Measurements from ENCODE around the gene PTPRK. TPM values are rescaled to one million over a fixed set of nuclear protein-coding genes. Genes with fewer than 3 reads are reported as not detected.

Gene PTPRK
- total and polyA plus RNA-seq, 9 of the 15 experiments (the other 6 are each of a cell fraction or from before 2014, with no cell fraction given): 0.04 to 0.51 TPM; not detected in 7

GRCh38 chr6:128062882-128063603 lies 457.4 kb downstream of the PTPRK start:
- TF ChIP-seq NFATC3 (IDR thresholded peaks at IDR 0.05) (no peak), ZSCAN32 (CRISPR knock-in tag; IDR thresholded peaks at IDR 0.05) (no peak), CHD1 (IDR thresholded peaks at IDR 0.05; ENCODE audit: low read length) (no peak), SMARCA4 (IDR thresholded peaks at IDR 0.05) (no peak), BCLAF1 (IDR thresholded peaks at IDR 0.05; ENCODE audit: borderline replicate concordance in 1 of 2, control insufficient read depth in 1 of 2, low read depth in 2 of 2, low read length in 1 of 2) (no peak), CHD2 (IDR thresholded peaks at IDR 0.05; ENCODE audit: low read depth, low read length) (no peak), SRSF7 (optimal IDR thresholded peaks at IDR 0.05; ENCODE audit: low read depth, low read length) (no peak), FOXM1 (IDR thresholded peaks at IDR 0.05; ENCODE audit: low read depth) (no peak), FOXM1 (CRISPR knock-in tag; IDR thresholded peaks at IDR 0.05; ENCODE audit: low read depth) (no peak), SIX5 (IDR thresholded peaks at IDR 0.05; ENCODE audit: borderline replicate concordance in 1 of 2, insufficient read depth in 1 of 2, low read depth in 1 of 2, low read length in 2 of 2) (no peak)
- TF ChIP-seq, protein P1, sequence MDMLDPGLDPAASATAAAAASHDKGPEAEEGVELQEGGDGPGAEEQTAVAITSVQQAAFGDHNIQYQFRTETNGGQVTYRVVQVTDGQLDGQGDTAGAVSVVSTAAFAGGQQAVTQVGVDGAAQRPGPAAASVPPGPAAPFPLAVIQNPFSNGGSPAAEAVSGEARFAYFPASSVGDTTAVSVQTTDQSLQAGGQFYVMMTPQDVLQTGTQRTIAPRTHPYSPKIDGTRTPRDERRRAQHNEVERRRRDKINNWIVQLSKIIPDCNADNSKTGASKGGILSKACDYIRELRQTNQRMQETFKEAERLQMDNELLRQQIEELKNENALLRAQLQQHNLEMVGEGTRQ (CRISPR knock-in tag; IDR thresholded peaks at IDR 0.05): no peak
- TF ChIP-seq, protein P2, sequence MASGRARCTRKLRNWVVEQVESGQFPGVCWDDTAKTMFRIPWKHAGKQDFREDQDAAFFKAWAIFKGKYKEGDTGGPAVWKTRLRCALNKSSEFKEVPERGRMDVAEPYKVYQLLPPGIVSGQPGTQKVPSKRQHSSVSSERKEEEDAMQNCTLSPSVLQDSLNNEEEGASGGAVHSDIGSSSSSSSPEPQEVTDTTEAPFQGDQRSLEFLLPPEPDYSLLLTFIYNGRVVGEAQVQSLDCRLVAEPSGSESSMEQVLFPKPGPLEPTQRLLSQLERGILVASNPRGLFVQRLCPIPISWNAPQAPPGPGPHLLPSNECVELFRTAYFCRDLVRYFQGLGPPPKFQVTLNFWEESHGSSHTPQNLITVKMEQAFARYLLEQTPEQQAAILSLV (tag; IDR thresholded peaks at IDR 0.05): no peak
- TF ChIP-seq, protein P3, sequence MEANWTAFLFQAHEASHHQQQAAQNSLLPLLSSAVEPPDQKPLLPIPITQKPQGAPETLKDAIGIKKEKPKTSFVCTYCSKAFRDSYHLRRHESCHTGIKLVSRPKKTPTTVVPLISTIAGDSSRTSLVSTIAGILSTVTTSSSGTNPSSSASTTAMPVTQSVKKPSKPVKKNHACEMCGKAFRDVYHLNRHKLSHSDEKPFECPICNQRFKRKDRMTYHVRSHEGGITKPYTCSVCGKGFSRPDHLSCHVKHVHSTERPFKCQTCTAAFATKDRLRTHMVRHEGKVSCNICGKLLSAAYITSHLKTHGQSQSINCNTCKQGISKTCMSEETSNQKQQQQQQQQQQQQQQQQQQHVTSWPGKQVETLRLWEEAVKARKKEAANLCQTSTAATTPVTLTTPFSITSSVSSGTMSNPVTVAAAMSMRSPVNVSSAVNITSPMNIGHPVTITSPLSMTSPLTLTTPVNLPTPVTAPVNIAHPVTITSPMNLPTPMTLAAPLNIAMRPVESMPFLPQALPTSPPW (CRISPR knock-in tag; IDR thresholded peaks at IDR 0.05): no peak
- in situ Hi-C loops (cut with MboI) (no loop called here), intact Hi-C loops (cut with micrococcal nuclease) (no loop called here)
- Histone ChIP-seq H3K27me3 (ENCODE audit: control insufficient read depth in 2 of 2, insufficient read depth in 2 of 2, low read length in 2 of 2) (no peaks in the 10 kb centered on the region), H2AFZ (ENCODE audit: low read depth, low read length) (no peak overlapping the region), H3K4me3 (no peak overlapping the region), H3K4me1 (replicated peaks in 1 of 2; ENCODE audit: control insufficient read depth in 2 of 2, insufficient read depth in 2 of 2, low read length in 2 of 2) (no peaks in the 10 kb centered on the region), H3K9me3 (replicated peaks; ENCODE audit: control insufficient read depth, insufficient read depth, low read depth, low read length) (no peaks in the 10 kb centered on the region), H3K27ac (ENCODE audit: extremely low read depth, low read depth, low read length) (no peak overlapping the region), H3K36me3 (ENCODE audit: control insufficient read depth, insufficient read depth, low read length) (no peaks in the 10 kb centered on the region), H3K79me2 (ENCODE audit: control insufficient read depth, insufficient read depth, low read length) (no peaks in the 10 kb centered on the region), H4K20me1 (replicated peaks; ENCODE audit: control insufficient read depth, insufficient read depth, low read length) (no peaks in the 10 kb centered on the region), H3K9me1 (ENCODE audit: control insufficient read depth, insufficient read depth, low read length) (no peaks in the 10 kb centered on the region), H3K4me2 (ENCODE audit: insufficient read depth, low read length) (no peak overlapping the region), H3K9ac (ENCODE audit: insufficient read depth in 1 of 2, low read depth in 2 of 2, low read length in 2 of 2) (no peak overlapping the region)
- DNase-seq (ENCODE audit: extremely low read depth in 1 of 4, low spot score in 3 of 4) (no peak), ATAC-seq (no peak), FAIRE-seq (no peak)
- POLR2A ChIA-PET: interaction anchor here (0.6 kb wide), 1 partner anchor 1307 kb away, joined by 3 read pairs; no protein-coding TSS in a partner anchor
- CTCF ChIA-PET (ENCODE audit: low intra/inter-chr PET ratio): no interaction called here
- BruUV-seq (replicated peaks): no TSS peak
- WGBS (ENCODE audit: insufficient coverage, low coverage, missing lambda C conversion rate): 0% methylated on average over 5 of the region's 5 CpGs

All from K562 (cell line).